22Rv1 (cell line): ENCODE measurements around the gene ZNF426.

Source experiments
- H3K27ac ChIP-seq: fragments of 450-650 bp; 2 replicates; pipeline ENCODE4 v1.5.1; 2017
- ZFX ChIP-seq: fragments of 450-650 bp; IDR thresholded peaks from 2 replicates; pipeline ENCODE4 v1.6.1; 2017; ENCODE audit warnings: antibody characterized with exemption, borderline replicate concordance
- TF ChIP-seq, protein P1 (sequence below): fragments of 450-650 bp; IDR thresholded peaks from 2 replicates; pipeline ENCODE4 v1.5.1; 2017; ENCODE audit warnings: mild to moderate bottlenecking

The ZNF426 gene

GRCh38 chr19:9528757-9529336 lies 9.6 kb downstream of the ZNF426 start:
- no peak overlapping the region for H3K27ac ChIP-seq
- TF ChIP-seq ZFX = no peak
- TF ChIP-seq, protein P1, sequence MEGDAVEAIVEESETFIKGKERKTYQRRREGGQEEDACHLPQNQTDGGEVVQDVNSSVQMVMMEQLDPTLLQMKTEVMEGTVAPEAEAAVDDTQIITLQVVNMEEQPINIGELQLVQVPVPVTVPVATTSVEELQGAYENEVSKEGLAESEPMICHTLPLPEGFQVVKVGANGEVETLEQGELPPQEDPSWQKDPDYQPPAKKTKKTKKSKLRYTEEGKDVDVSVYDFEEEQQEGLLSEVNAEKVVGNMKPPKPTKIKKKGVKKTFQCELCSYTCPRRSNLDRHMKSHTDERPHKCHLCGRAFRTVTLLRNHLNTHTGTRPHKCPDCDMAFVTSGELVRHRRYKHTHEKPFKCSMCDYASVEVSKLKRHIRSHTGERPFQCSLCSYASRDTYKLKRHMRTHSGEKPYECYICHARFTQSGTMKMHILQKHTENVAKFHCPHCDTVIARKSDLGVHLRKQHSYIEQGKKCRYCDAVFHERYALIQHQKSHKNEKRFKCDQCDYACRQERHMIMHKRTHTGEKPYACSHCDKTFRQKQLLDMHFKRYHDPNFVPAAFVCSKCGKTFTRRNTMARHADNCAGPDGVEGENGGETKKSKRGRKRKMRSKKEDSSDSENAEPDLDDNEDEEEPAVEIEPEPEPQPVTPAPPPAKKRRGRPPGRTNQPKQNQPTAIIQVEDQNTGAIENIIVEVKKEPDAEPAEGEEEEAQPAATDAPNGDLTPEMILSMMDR = no peak

DNA sequence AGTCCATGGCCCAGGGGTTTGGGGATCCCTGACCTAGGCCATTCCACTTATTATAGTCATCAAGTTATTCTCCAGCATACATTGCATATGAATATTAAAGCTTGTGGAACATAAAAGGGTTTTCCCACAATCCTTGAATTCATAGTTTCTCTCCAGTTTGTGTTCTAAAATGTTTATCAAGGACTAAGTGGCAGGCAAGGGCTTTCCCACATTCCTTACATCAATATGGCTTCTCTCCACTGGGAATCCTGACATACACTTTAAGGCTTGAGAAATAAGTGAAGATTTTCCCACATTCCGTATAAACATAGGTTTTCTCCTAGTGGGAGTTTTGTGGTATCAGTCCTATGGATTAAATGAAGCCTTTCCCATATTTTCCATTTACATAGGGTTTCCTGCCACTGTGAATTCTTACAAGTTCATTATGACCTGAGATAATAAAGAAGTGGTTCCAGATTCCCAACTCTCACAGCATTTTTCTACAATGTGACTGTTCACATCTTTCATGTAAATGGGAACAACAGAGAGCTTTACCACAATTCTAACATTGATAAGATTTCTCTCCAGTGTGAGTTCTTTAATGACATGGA lies 14.5 kb downstream of the ZNF426 start:
- no peak overlapping the region for H3K27ac ChIP-seq
- TF ChIP-seq, protein P1 = no peak
- TF ChIP-seq ZFX = no peak

DNA sequence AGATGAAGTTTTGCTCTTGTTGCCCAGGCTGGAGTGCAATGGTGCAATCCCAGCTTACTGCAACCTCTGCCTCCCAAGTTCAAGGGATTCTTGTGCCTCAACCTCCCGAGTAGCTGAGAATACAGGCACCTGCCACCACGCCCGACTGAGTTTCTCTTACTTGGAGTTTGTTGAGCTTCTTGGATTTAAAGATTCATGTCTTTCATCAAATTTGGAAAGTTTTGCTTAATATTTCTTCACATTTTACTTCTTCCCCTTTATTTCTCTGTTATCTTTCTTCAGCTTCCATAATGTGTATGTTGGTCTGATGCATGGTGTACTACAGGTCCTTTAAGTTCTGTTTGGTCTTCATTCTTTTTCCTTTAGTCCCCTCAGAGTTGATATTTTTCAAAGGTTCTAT lies 31.2 kb downstream of the ZNF426 start:
- TF ChIP-seq ZFX = no peak
- TF ChIP-seq, protein P1 = no peak
- no peak overlapping the region for H3K27ac ChIP-seq

GRCh38 chr19:9500796-9501195 lies 37.6 kb downstream of the ZNF426 start:
- TF ChIP-seq, protein P1 = no peak

GRCh38 chr19:9498183-9498902 lies 40.1 kb downstream of the ZNF426 start, which contains the start of gene ZNF560:
TSS of gene ZNF560 (minus strand) at chr19:9498616. CDS start at chr19:9475313, 23,303 bp downstream.
- H3K27ac ChIP-seq = no peak within 1 kb of the TSS
- no peak for TF ChIP-seq ZFX
- TF ChIP-seq, protein P1 = 0 out of 2 replicates have a peak, but pooled peaks have one; percentile 8

More at GRCh38 chr19:9500796-9501195, 37.6 kb downstream of the ZNF426 start:
- no peak overlapping the region for H3K27ac ChIP-seq

DNA sequence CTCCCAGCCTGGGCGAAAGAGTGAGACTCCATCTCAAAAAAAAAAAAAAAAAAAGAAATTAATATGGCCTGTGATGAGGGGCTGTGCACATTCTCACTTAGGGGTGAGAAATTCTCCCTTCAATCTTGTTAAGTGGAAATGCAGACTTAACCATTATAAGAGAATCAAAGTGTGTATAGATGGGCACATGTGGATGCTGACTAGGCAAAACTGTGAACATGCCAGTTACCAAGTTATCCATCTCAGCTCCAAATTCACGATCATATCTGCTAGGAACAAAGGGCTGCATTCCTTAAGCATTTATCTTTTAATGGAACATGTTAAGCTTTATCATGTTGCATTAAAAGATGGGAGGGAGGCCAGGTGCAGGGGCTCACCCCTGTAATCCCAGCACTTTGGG lies 44.3 kb downstream of the ZNF426 start:
- TF ChIP-seq, protein P1 = no peak
- TF ChIP-seq ZFX = no peak
- no peak overlapping the region for H3K27ac ChIP-seq

GRCh38 chr19:9487016-9487415 lies 51.4 kb downstream of the ZNF426 start:
- no peak overlapping the region for H3K27ac ChIP-seq
- TF ChIP-seq ZFX = no peak
- TF ChIP-seq, protein P1 = no peak
